OCI-LY7 (cell line): ENCODE results near the gene OXTR.

Experiments
- EZH2phosphoT487 ChIP-seq: fragments of 200-600 bp; sonication (generic); IDR thresholded peaks from 2 replicates; pipeline ENCODE4 v1.6.1; 2018; ENCODE audit warnings: low read depth, borderline replicate concordance, mild to moderate bottlenecking, mixed run types, antibody characterized with exemption, low read length, moderate library complexity, mixed read lengths
- TF ChIP-seq, protein P1 (sequence below): fragments of 200-600 bp; sonication (generic); conservative IDR thresholded peaks from 2 replicates; pipeline ENCODE4 v1.5.1; 2014; ENCODE audit warnings: mild to moderate bottlenecking, antibody characterized with exemption, low read length, moderate library complexity, mixed read lengths

- TF ChIP-seq, protein P1, sequence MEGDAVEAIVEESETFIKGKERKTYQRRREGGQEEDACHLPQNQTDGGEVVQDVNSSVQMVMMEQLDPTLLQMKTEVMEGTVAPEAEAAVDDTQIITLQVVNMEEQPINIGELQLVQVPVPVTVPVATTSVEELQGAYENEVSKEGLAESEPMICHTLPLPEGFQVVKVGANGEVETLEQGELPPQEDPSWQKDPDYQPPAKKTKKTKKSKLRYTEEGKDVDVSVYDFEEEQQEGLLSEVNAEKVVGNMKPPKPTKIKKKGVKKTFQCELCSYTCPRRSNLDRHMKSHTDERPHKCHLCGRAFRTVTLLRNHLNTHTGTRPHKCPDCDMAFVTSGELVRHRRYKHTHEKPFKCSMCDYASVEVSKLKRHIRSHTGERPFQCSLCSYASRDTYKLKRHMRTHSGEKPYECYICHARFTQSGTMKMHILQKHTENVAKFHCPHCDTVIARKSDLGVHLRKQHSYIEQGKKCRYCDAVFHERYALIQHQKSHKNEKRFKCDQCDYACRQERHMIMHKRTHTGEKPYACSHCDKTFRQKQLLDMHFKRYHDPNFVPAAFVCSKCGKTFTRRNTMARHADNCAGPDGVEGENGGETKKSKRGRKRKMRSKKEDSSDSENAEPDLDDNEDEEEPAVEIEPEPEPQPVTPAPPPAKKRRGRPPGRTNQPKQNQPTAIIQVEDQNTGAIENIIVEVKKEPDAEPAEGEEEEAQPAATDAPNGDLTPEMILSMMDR, result no peak
- no peak for TF ChIP-seq EZH2phosphoT487
These were observed 12.7 kb downstream of the OXTR start for GRCh38 chr3:8756671-8757070.
